Measurements from ENCODE around the gene CA4. TPM values are rescaled to one million over a fixed set of nuclear protein-coding genes. Genes with fewer than 3 reads are reported as not detected.
"Not testable (repeated sequence)": the region's sequence is repeated elsewhere in the genome, so short reads cannot be mapped to it uniquely, and the experiment has no call there.

The CA4 gene
- total RNA-seq, 2 donors from 2014 or later, result not detected

DNA sequence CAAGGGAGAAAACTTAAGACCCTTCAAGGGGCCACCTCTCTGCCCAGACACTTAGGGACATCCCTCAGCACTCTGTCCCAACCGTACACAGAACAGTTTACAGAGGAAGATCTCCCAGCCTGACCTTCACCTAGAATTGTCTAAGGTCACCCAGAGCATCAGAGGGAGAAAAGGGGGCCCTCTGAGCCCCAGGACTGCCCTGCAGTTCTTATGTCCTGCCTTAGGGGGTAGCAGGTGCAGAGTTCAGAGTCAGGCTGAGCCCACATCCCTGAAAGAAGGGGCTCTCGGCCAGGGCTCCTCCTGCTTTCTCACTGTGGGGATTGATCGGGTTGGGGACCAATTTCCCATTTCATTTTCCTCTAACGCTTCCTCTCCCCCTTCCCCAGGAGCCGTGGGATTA, 15.4 kb downstream of the CA4 start:
- Mint-ChIP-seq H3K27ac (peak overlapping the region; percentile 74), H3K4me3 (no peak overlapping the region), H3K27me3 (peaks cover 15% of the 10 kb centered on the region), H3K36me3 (ENCODE audit: low read depth) (peaks cover 2% of the 10 kb centered on the region), H3K4me1 (peaks cover 19% of the 10 kb centered on the region)
- ATAC-seq (no peak), DNase-seq (no peak)
- H3K9me3 ChIP-seq (ENCODE audit: control insufficient read depth, low read length, poor library complexity, severe bottlenecking), result no peaks in the 10 kb centered on the region

DNA sequence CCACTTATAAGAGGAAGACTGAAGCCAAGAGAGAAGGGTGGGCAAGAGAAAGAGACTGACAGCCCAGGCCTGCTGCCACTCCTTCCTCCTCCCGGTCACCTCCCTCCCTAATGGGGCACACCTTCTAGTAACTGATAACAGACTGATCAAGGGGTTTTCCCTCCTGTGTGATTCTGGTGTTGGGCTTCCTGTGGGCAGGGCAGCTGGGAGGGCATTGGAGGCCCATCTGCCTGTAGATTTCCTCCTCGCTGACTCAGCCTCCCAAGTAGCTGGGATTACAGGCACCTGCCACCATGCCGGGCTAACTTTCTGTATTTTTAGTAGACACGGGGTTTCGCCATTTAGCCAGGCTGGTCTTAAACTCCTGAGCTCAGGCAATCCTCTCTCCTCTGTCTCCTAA, 16.2 kb downstream of the CA4 start:
- Mint-ChIP-seq H3K4me1 (peaks cover 22% of the 10 kb centered on the region), H3K4me3 (no peak overlapping the region), H3K27ac (peak overlapping the region; percentile 74), H3K36me3 (ENCODE audit: low read depth) (peaks cover 2% of the 10 kb centered on the region), H3K27me3 (peaks cover 8% of the 10 kb centered on the region)
- H3K9me3 ChIP-seq (ENCODE audit: control insufficient read depth, low read length, poor library complexity, severe bottlenecking), result no peaks in the 10 kb centered on the region
- peak; percentile 82 for ATAC-seq
- no peak for DNase-seq

DNA sequence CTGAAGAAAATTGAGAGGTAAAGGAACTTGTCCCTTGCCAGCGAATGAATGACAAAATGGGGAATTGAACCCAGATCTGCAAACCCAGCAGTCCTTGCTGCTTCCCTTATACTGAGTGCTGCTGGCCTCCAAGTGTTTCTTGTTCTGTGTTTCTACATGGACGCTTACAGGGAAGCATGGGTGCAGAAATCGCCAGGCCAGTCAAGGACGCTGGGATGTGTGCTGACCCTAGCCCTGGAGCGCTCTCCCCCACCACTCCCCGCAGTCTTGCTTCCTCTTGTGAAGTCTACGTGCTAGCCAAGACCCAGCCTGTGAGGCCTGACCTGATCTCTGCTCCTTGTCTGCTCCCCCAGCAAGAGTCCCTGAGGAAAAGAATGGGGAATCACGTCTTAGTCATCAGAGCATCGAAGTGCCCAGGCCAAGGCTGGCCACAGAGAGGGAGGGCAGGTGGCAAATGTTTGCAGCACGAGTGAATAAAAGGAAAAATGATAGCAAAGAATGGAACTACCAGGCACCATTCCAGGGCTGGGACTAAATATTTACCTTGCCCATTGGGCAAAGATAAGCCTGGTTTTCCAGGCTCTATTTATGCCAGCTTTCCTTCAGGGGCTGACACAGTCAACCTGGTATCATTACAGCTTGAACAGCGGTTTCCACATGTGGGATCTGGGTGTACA, 17.4 kb downstream of the CA4 start:
- ATAC-seq (no peak), DNase-seq (no peak)
- H3K4me1 Mint-ChIP-seq, result peaks cover 24% of the 10 kb centered on the region
- H3K9me3 ChIP-seq (ENCODE audit: control insufficient read depth, low read length, poor library complexity, severe bottlenecking), result no peaks in the 10 kb centered on the region
- no peak overlapping the region for H3K27ac Mint-ChIP-seq
- H3K36me3 Mint-ChIP-seq (ENCODE audit: low read depth), result peaks cover 2% of the 10 kb centered on the region
- H3K4me3 Mint-ChIP-seq, result no peak overlapping the region
- peaks cover 2% of the 10 kb centered on the region for H3K27me3 Mint-ChIP-seq

DNA sequence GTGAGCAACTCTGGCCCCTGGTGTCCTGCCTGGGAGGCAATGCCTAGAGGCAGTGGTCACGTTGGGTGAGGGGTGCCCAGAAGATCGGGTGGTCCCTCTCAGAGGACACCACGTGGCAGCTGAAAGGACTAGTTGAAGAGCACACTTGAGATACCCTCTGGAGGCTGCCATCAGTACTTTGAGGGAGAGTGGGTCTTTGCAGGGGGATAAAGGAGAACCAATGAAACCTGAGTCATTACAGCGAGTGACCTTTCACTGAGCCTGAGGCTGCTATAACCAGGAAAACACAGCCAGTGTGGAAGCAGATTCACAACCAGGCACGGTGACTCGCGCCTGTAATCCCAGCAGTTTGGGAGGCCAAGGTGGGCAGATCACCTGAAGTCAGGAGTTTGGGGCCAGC, 18.9 kb downstream of the CA4 start:
- no peak overlapping the region for H3K27ac Mint-ChIP-seq

DNA sequence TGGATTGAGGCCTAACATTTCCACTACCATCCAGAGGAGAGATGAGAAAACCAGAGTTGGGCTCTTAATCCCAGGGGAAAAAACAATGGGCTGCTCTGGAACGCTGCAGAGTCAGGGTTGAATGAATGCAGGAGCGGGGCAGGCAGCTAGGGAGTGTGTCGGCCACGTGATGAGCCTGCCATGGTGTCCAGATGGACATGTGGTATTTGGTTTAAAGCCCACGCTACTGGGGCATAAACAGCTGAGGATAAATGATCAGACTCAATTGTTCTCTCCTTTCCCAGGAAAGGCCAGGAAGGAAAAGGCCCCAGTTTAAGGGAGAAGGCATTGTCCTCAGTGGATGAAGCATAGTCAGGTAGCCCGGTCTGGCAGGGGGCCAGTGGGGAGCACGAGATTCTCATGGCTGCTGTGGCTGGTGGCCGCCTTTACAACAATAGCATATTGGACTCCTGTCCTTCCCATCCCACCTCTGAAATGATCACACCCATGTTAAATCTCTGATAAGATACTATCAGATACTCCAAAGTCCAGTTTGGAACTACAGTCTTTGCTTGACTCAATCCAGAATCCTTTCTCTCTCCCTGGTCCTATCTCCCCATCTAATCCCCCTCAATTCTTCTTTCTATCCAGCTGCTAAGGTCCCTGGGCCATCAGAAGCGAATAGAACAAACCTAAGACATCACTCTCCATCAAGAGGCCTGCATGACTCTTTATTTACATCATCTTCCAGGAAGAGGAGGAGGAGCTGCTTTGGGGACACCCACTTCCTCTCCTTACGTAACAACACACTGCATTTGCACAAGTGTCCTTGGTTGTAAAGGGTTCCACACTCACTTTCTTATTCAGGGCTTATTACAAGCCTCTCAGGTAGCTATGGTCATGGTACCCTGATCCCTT, 20.4 kb downstream of the CA4 start:
- no peak for DNase-seq
- H3K4me3 Mint-ChIP-seq, result no peak overlapping the region

More for the DNA sequence above, 18.9 kb downstream of the CA4 start:
- no peak for DNase-seq
- Mint-ChIP-seq H3K4me1 (peaks cover 28% of the 10 kb centered on the region), H3K27me3 (no peaks in the 10 kb centered on the region), H3K36me3 (ENCODE audit: low read depth) (peaks cover 2% of the 10 kb centered on the region), H3K4me3 (no peak overlapping the region)
- no peak for ATAC-seq
- H3K9me3 ChIP-seq (ENCODE audit: control insufficient read depth, low read length, poor library complexity, severe bottlenecking), result no peaks in the 10 kb centered on the region

DNA sequence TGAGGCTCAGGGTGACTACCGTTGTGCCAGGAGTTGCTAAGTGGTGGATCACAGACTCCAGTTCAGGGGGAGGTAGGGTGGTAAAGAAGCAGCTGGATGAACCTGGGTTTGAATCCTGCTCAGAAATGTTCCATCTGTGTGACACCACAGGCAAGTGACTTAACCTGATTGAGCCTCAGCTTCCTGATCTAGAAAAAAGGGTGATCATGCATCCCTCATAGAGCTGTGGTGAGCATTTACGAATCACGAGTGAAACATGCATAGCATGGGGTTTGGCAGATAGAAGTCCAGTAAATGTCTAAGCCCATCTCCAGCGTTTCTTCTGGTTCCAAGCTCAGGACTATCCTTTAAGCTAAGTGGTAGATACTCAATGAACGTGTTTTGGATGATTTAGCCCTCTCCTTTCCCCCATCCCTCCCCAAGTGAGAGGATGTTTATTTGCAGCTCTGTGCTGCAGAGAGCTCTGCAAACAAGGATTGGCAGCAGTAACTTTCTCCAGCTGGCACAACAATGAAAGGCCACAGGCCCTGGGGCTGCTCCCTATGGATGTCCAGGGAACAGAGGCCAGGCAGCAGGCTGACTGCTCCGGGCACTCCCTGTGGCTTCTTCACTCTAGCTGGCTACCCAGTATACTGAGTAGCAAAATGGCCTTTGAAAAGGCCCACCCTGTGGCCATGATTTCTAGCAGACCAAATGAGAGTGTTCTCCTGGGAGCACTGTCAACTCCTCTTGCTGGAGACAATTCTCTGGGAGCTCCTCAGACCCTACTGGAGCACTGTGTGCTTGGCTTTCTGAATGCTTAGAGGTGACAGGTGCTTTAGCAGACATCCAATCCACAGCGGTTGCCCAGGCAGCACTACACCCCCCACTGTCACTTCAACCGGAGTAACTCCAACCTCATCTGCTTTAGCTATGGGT, 21.3 kb downstream of the CA4 start:
- peaks cover 2% of the 10 kb centered on the region for H3K36me3 Mint-ChIP-seq (ENCODE audit: low read depth)
- DNase-seq, result no peak

More for the DNA sequence above, 20.4 kb downstream of the CA4 start:
- Mint-ChIP-seq H3K27ac (peak overlapping the region; percentile 0), H3K27me3 (no peaks in the 10 kb centered on the region), H3K4me1 (peaks cover 25% of the 10 kb centered on the region), H3K36me3 (ENCODE audit: low read depth) (peaks cover 2% of the 10 kb centered on the region)
- no peaks in the 10 kb centered on the region for H3K9me3 ChIP-seq (ENCODE audit: control insufficient read depth, low read length, poor library complexity, severe bottlenecking)
- peak; percentile 64 for ATAC-seq

DNA sequence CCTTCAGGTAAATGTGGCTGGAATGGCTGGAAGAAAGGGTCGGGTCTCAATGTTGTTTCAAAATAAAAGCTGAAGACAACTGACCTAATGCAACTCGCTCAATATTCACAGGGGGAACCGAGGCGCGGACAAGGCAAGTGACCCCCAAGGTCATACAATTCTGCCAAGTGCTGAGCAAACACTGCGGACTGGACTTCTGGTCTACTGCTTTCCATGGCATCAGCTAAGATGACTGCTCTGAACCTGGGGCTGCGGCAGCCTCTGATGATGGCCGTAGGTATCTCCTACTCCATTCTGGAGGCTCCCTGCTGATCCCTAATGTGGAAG, 21.9 kb downstream of the CA4 start:
- ATAC-seq (no peak), DNase-seq (no peak)
- no peaks in the 10 kb centered on the region for H3K9me3 ChIP-seq (ENCODE audit: control insufficient read depth, low read length, poor library complexity, severe bottlenecking)
- H3K4me1 Mint-ChIP-seq, result peaks cover 16% of the 10 kb centered on the region
- H3K36me3 Mint-ChIP-seq (ENCODE audit: low read depth), result peaks cover 2% of the 10 kb centered on the region
- no peaks in the 10 kb centered on the region for H3K27me3 Mint-ChIP-seq
- H3K27ac Mint-ChIP-seq, result no peak overlapping the region
- H3K4me3 Mint-ChIP-seq, result no peak overlapping the region

More for the DNA sequence above, 21.3 kb downstream of the CA4 start:
- no peaks in the 10 kb centered on the region for H3K9me3 ChIP-seq (ENCODE audit: control insufficient read depth, low read length, poor library complexity, severe bottlenecking)
- Mint-ChIP-seq H3K27ac (peak overlapping the region; percentile 0), H3K4me1 (peaks cover 18% of the 10 kb centered on the region), H3K27me3 (no peaks in the 10 kb centered on the region), H3K4me3 (no peak overlapping the region)
- no peak for ATAC-seq

DNA sequence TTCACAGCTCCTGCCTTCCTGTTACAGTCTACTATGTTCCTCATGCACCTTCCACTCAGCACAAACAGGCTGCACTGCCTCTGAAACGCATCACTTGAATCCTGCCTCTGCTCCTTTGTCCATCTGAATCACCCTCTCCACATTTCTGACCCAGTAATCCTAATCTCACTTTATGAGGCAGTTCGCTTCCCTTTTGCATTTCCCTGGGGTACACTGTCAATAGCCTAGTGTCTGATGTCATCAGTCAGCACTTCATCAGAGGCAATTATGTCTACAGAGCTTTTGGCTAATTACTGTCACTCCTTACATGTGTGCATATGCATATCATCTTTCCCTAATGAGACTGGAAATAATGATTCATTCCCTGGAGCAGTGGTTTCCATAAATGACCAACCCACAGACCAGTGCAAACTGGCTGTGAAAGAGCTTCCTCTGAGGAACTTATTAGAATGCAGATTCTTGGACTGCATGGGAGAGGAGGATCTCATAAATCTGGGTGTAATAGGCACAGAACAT, 23.6 kb downstream of the CA4 start:
- no peaks in the 10 kb centered on the region for H3K36me3 Mint-ChIP-seq (ENCODE audit: low read depth)
- DNase-seq (no peak), ATAC-seq (no peak)
- H3K4me1 Mint-ChIP-seq, result peaks cover 14% of the 10 kb centered on the region
- no peaks in the 10 kb centered on the region for H3K27me3 Mint-ChIP-seq
- no peak overlapping the region for H3K4me3 Mint-ChIP-seq
- no peaks in the 10 kb centered on the region for H3K9me3 ChIP-seq (ENCODE audit: control insufficient read depth, low read length, poor library complexity, severe bottlenecking)
- no peak overlapping the region for H3K27ac Mint-ChIP-seq

DNA sequence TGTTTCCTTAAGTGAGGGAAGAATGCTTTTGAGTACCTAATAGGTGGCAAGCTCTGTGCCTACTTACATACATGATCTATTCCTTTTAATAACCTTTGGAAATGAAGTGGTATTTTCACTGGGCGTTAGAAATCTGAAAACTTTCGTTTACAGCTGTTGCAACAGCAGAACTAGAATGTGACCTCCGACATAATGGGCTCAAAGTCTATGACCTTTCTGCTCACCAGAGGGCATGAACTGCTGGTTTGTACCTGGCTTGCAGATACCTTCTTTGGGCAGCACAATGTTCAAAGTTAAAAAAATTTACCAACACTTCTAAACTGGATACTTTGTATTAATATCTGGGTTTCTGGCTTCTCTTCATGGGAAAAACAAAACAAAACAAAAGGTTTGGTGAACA, 24.3 kb downstream of the CA4 start:
- ATAC-seq (no peak), DNase-seq (no peak)
- no peaks in the 10 kb centered on the region for H3K27me3 Mint-ChIP-seq
- H3K9me3 ChIP-seq (ENCODE audit: control insufficient read depth, low read length, poor library complexity, severe bottlenecking), result no peaks in the 10 kb centered on the region
- H3K4me1 Mint-ChIP-seq, result peaks cover 14% of the 10 kb centered on the region
- H3K27ac Mint-ChIP-seq, result no peak overlapping the region
- no peaks in the 10 kb centered on the region for H3K36me3 Mint-ChIP-seq (ENCODE audit: low read depth)
- no peak overlapping the region for H3K4me3 Mint-ChIP-seq

DNA sequence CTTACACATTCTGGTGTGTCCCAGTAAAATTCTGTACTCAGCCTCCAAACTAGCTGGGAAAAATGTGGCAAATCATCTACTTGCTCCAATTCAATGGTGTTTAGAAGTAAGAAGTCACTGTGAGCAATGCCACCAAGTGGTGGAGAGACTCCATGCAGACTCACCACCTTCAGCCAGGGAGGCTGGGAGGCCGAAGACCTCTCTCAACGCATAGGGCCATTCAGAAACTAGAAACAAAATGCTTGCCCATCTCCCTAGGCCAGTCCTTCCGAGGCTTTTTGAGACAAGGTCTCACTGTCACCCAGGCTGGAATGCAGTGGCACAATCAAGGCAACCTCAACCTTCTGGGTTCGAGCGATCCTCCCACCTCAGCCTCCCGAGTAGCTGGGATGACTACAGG, 25.0 kb downstream of the CA4 start:
- not testable (repeated sequence) for H3K36me3 Mint-ChIP-seq (ENCODE audit: low read depth); DNase-seq; ATAC-seq; H3K27ac Mint-ChIP-seq; H3K9me3 ChIP-seq (ENCODE audit: control insufficient read depth, low read length, poor library complexity, severe bottlenecking); H3K4me3 Mint-ChIP-seq; H3K27me3 Mint-ChIP-seq
- peaks cover 14% of the 10 kb centered on the region for H3K4me1 Mint-ChIP-seq

DNA sequence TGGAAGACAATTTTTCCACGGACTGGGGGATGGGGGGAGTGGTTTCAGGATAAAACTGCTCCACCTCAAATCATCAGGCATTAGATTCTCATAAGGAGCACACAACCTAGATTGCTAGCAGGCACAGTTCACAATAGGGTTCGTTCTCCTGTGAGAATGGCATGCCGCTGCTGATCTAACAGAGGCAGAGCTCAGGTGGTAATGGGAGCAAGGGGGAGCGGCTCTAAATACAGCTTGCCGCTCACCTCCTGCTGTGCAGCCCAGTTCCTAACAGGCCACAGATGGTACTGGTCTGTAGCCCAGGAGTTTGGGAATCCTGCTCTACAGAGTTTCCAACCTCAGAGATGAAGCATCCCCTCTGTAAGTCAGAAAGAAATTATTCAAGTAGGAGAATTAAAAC, 27.0 kb downstream of the CA4 start:
- H3K4me1 Mint-ChIP-seq; H3K36me3 Mint-ChIP-seq (ENCODE audit: low read depth); DNase-seq; H3K27me3 Mint-ChIP-seq; H3K4me3 Mint-ChIP-seq; H3K9me3 ChIP-seq (ENCODE audit: control insufficient read depth, low read length, poor library complexity, severe bottlenecking); ATAC-seq; H3K27ac Mint-ChIP-seq: not testable (repeated sequence)

DNA sequence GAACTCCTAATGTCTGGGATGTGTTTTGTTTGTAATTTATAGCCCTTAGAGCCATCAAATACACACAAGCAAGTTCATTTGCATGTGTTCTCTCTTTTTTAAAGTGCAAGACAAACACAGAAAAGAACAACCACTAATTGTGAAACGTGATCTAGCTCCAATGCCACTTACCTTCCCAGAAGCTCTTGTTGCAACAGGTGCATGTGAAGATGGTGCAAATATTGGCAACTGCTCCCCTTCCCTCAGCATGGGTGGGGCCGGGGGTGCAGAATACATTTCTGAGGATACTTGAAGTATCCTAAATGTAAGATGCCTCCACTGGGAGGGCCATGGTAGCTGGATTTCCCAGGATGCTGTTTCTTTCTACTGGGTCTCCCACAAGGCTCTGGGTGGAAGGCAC, 28.4 kb downstream of the CA4 start:
- not testable (repeated sequence) for H3K9me3 ChIP-seq (ENCODE audit: control insufficient read depth, low read length, poor library complexity, severe bottlenecking); H3K27me3 Mint-ChIP-seq; H3K27ac Mint-ChIP-seq; H3K4me3 Mint-ChIP-seq; DNase-seq; ATAC-seq; H3K36me3 Mint-ChIP-seq (ENCODE audit: low read depth); H3K4me1 Mint-ChIP-seq

DNA sequence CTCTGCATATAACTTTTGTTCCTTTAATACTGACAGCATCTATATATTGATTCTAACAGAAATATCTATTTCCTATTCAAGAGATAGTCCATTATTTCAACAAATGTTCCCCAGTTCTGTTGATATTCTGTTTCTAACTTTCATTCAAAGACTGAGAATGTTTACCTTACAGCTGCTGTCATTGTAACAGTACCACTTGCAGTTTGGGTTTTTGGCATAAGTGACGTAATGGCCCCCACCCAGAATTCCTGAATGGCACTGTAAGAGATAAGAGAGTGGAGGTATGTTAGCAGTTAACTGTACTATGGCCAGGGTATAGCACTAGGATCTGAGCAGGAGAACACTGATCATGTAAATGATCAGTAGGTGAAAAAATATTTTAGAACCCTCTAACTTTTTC, 30.6 kb downstream of the CA4 start:
- not testable (repeated sequence) for H3K36me3 Mint-ChIP-seq (ENCODE audit: low read depth); H3K27ac Mint-ChIP-seq; H3K4me3 Mint-ChIP-seq; H3K27me3 Mint-ChIP-seq; ATAC-seq; DNase-seq; H3K9me3 ChIP-seq (ENCODE audit: control insufficient read depth, low read length, poor library complexity, severe bottlenecking); H3K4me1 Mint-ChIP-seq

All from T-helper 17 cell (primary cell).